ENCODE results near the gene ERMAP. TPM values are rescaled to one million over a fixed set of nuclear protein-coding genes. Genes with fewer than 3 reads are reported as not detected.
"Not testable (repeated sequence)": the region's sequence is repeated elsewhere in the genome, so short reads cannot be mapped to it uniquely, and the experiment has no call there.

ERMAP gene
- total RNA-seq, 2 donors from 2014 or later: 2.5 to 4.0 TPM

GRCh38 chr1:42853116-42853884, 36.4 kb downstream of the ERMAP start:
- H3K4me3 Mint-ChIP-seq: no peak overlapping the region
- H3K27ac Mint-ChIP-seq: no peak overlapping the region
- peaks cover 10 to 11% of the 10 kb centered on the region in 2 donors for H3K4me1 Mint-ChIP-seq (ENCODE audit: low read depth in 2 of 2)
- peaks cover 7% of the 10 kb centered on the region for H3K36me3 Mint-ChIP-seq
- no peaks in the 10 kb centered on the region for H3K9me3 Mint-ChIP-seq
- H3K27me3 Mint-ChIP-seq: no peaks in the 10 kb centered on the region
- no peak for ATAC-seq
- no peak for DNase-seq (ENCODE audit: low spot score)

- H3K27me3 Mint-ChIP-seq: peaks cover 15 to 21% of the 10 kb centered on the region in 2 donors
- ATAC-seq; H3K4me1 Mint-ChIP-seq (ENCODE audit: low read depth in 2 of 2); H3K9me3 Mint-ChIP-seq; H3K27ac Mint-ChIP-seq; DNase-seq (ENCODE audit: low spot score); H3K4me3 Mint-ChIP-seq: not testable (repeated sequence)
- H3K36me3 Mint-ChIP-seq: peaks cover 12% of the 10 kb centered on the region
These were observed 39.6 kb downstream of the ERMAP start for GRCh38 chr1:42856554-42856953.

GRCh38 chr1:42859366-42859765, 42.4 kb downstream of the ERMAP start:
- Mint-ChIP-seq H3K27me3 (peaks cover 19 to 32% of the 10 kb centered on the region in 2 donors), H3K36me3 (peaks cover 12% of the 10 kb centered on the region)
- not testable (repeated sequence) for H3K4me1 Mint-ChIP-seq (ENCODE audit: low read depth in 2 of 2); ATAC-seq; H3K9me3 Mint-ChIP-seq; H3K4me3 Mint-ChIP-seq; H3K27ac Mint-ChIP-seq; DNase-seq (ENCODE audit: low spot score)

GRCh38 chr1:42860339-42861013, 43.6 kb downstream of the ERMAP start:
- DNase-seq (ENCODE audit: low spot score) (no peak), ATAC-seq (no peak)
- no peaks in the 10 kb centered on the region for H3K9me3 Mint-ChIP-seq
- H3K27ac Mint-ChIP-seq: no peak overlapping the region
- H3K4me1 Mint-ChIP-seq (ENCODE audit: low read depth in 2 of 2): no peaks in the 10 kb centered on the region
- H3K4me3 Mint-ChIP-seq: no peak overlapping the region
- H3K27me3 Mint-ChIP-seq: peaks cover 23 to 32% of the 10 kb centered on the region in 2 donors
- peaks cover 12% of the 10 kb centered on the region for H3K36me3 Mint-ChIP-seq

DNA sequence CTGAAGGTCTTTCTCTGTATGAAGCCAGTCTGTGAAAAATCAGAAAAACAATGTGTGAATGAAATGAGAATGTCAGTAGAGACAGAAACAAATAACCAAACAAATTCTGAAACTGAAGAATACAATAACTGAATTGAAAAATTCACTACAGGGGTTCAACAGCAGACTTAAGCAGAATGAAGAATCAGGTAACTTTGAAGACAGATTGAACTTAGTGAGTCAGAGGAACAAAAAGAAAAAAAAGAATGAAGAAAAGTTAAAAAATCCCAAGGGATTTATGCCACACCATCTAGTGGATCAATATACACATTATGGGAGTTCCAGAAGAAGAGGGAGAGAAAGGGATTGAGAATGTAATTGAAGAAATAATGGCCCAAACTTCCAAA, 44.1 kb downstream of the ERMAP start:
- DNase-seq (ENCODE audit: low spot score) (no peak), ATAC-seq (no peak)
- H3K27ac Mint-ChIP-seq: no peak overlapping the region
- peaks cover 25 to 32% of the 10 kb centered on the region in 2 donors for H3K27me3 Mint-ChIP-seq
- no peaks in the 10 kb centered on the region for H3K9me3 Mint-ChIP-seq
- peaks cover 12% of the 10 kb centered on the region for H3K36me3 Mint-ChIP-seq
- no peaks in the 10 kb centered on the region for H3K4me1 Mint-ChIP-seq (ENCODE audit: low read depth in 2 of 2)
- no peak overlapping the region for H3K4me3 Mint-ChIP-seq

- no peaks in the 10 kb centered on the region for H3K4me1 Mint-ChIP-seq (ENCODE audit: low read depth in 2 of 2)
- H3K27me3 Mint-ChIP-seq: peaks cover 24 to 27% of the 10 kb centered on the region in 2 donors
- ATAC-seq: no peak
- no peak overlapping the region for H3K4me3 Mint-ChIP-seq
- no peaks in the 10 kb centered on the region for H3K9me3 Mint-ChIP-seq
- H3K27ac Mint-ChIP-seq: no peak overlapping the region
- no peak for DNase-seq (ENCODE audit: low spot score)
- H3K36me3 Mint-ChIP-seq: no peaks in the 10 kb centered on the region
These were observed 49.6 kb downstream of the ERMAP start for GRCh38 chr1:42866549-42866948.

DNA sequence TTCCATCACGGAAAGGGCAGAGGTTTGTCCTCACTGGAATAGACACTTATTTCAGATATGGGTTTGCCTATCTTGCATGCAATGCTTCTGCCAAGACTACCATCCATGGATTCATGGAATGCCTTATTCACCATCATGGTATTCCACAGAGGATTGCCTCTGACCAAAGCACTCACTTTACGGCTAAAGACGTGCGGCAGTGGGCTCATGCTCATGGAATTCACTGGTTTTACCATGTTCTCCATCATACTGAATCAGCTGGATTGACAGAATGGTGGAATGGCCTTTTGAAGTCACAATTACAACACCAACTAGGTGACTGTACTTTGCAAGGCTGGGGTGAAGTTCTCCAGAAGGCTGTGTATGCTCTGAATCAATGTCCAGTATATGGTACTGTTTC, 51.5 kb downstream of the ERMAP start:
- H3K27me3 Mint-ChIP-seq: peaks cover 16 to 31% of the 10 kb centered on the region in 2 donors
- not testable (repeated sequence) for H3K27ac Mint-ChIP-seq; H3K4me3 Mint-ChIP-seq; DNase-seq (ENCODE audit: low spot score); H3K4me1 Mint-ChIP-seq (ENCODE audit: low read depth in 2 of 2); H3K36me3 Mint-ChIP-seq; H3K9me3 Mint-ChIP-seq; ATAC-seq

- H3K27ac Mint-ChIP-seq; H3K4me1 Mint-ChIP-seq (ENCODE audit: low read depth in 2 of 2); DNase-seq (ENCODE audit: low spot score); H3K9me3 Mint-ChIP-seq; H3K4me3 Mint-ChIP-seq; ATAC-seq; H3K36me3 Mint-ChIP-seq: not testable (repeated sequence)
- peaks cover 16 to 29% of the 10 kb centered on the region in 2 donors for H3K27me3 Mint-ChIP-seq
These were observed 52.3 kb downstream of the ERMAP start for GRCh38 chr1:42869254-42869653.

GRCh38 chr1:42869751-42870150, 52.8 kb downstream of the ERMAP start:
- not testable (repeated sequence) for H3K36me3 Mint-ChIP-seq; H3K4me1 Mint-ChIP-seq (ENCODE audit: low read depth in 2 of 2); ATAC-seq; H3K4me3 Mint-ChIP-seq; DNase-seq (ENCODE audit: low spot score); H3K27ac Mint-ChIP-seq; H3K9me3 Mint-ChIP-seq
- H3K27me3 Mint-ChIP-seq: peaks cover 19 to 30% of the 10 kb centered on the region in 2 donors

DNA sequence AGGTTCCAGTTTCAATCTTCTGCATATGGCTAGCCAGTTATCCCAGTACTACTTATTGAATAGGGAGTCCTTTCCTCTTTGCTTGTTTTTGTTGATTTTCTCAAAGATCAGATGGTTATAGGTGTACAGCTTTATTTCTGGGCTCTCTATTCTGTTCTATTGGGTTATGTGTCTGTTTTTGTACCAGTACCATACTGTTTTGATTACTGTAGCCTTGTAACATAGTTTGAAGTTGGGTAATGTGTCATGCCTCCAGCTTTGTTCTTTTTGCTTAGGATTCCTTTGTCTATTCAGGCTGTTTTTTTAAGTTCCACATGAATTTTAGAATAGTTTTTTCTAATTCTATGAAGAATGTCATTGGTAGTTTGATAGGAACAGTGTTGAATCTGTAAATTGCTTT, 56.2 kb downstream of the ERMAP start:
- not testable (repeated sequence) for H3K36me3 Mint-ChIP-seq; H3K9me3 Mint-ChIP-seq; H3K27ac Mint-ChIP-seq; ATAC-seq; H3K4me1 Mint-ChIP-seq (ENCODE audit: low read depth in 2 of 2); H3K4me3 Mint-ChIP-seq; DNase-seq (ENCODE audit: low spot score)
- H3K27me3 Mint-ChIP-seq: peaks cover 36 to 40% of the 10 kb centered on the region in 2 donors

- Mint-ChIP-seq H3K27me3 (peaks cover 36 to 40% of the 10 kb centered on the region in 2 donors), H3K27ac (no peak overlapping the region), H3K4me1 (ENCODE audit: low read depth in 2 of 2) (no peaks in the 10 kb centered on the region), H3K4me3 (no peak overlapping the region), H3K36me3 (peaks cover 6% of the 10 kb centered on the region), H3K9me3 (peaks cover 4% of the 10 kb centered on the region)
- ATAC-seq: no peak
- DNase-seq (ENCODE audit: low spot score): no peak
These were observed 56.7 kb downstream of the ERMAP start for GRCh38 chr1:42873670-42874069.

GRCh38 chr1:42876009-42876408, 59.1 kb downstream of the ERMAP start:
- Mint-ChIP-seq H3K27me3 (peaks cover 34 to 36% of the 10 kb centered on the region in 2 donors), H3K36me3 (peaks cover 6% of the 10 kb centered on the region), H3K27ac (no peak overlapping the region), H3K4me3 (no peak overlapping the region), H3K9me3 (peaks cover 4% of the 10 kb centered on the region), H3K4me1 (ENCODE audit: low read depth in 2 of 2) (no peaks in the 10 kb centered on the region)
- ATAC-seq (no peak), DNase-seq (ENCODE audit: low spot score) (no peak)

GRCh38 chr1:42877380-42877779, 60.5 kb downstream of the ERMAP start:
- Mint-ChIP-seq H3K27ac (no peak overlapping the region), H3K4me1 (ENCODE audit: low read depth in 2 of 2) (no peaks in the 10 kb centered on the region), H3K27me3 (peaks cover 34 to 36% of the 10 kb centered on the region in 2 donors), H3K9me3 (peaks cover 4% of the 10 kb centered on the region), H3K4me3 (no peak overlapping the region), H3K36me3 (peaks cover 6% of the 10 kb centered on the region)
- DNase-seq (ENCODE audit: low spot score): no peak
- no peak for ATAC-seq

DNA sequence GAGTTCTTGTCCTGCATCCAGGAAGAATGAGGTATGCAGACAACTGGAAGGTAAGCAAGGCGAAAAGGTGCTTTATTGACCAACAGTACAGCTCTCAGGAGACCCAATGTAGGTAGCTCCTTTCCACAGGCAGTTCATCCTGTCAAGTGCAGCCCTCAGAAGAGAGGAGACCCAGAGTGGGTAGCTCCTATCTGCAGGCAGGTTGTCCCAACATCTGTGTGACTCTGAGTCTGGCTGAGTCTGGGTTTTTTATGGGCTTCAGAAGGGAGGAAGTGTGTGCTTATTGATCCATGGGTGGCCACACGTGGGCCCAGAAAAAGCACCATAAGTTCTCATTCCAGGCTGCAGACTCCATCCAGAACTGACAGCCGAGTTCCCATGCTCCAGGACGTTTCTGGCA, 63.5 kb downstream of the ERMAP start:
- peaks cover 28 to 34% of the 10 kb centered on the region in 2 donors for H3K27me3 Mint-ChIP-seq
- DNase-seq (ENCODE audit: low spot score) (no peak), ATAC-seq (no peak)
- H3K36me3 Mint-ChIP-seq: no peaks in the 10 kb centered on the region
- H3K27ac Mint-ChIP-seq: no peak overlapping the region
- no peaks in the 10 kb centered on the region for H3K4me1 Mint-ChIP-seq (ENCODE audit: low read depth in 2 of 2)
- H3K9me3 Mint-ChIP-seq: no peaks in the 10 kb centered on the region
- H3K4me3 Mint-ChIP-seq: no peak overlapping the region

All from natural killer cell treated with Interleukin-12 subunit alpha and Interleukin-12 subunit beta and Interleukin-15 and Interleukin-18, amount 100 ng/mL, for 72 hours (primary cell).